Right renal pelvis (tissue), 4 donors: ENCODE data around the gene PLEKHO2. TPM values are rescaled to one million over a fixed set of nuclear protein-coding genes. Genes with fewer than 3 reads are reported as not detected.
"Not testable (repeated sequence)": the region's sequence is repeated elsewhere in the genome, so short reads cannot be mapped to it uniquely, and the experiment has no call there.

Source experiments
- DNase-seq, 4 donors: peaks; one replicate each; pipeline ENCODE4 v3.0.0-alpha.2; 2013; ENCODE audit warnings: low read depth in 4 of 4, low spot score in 3 of 4, missing footprints in 1 of 4
- polyA plus RNA-seq, 4 donors: library from polyadenylated mRNA; unstranded; fragments of 120-200 nt; gene quantifications; one replicate each; pipeline ENCODE4 v1.2.1, GENCODE V29; 2013; ENCODE audit not compliant: insufficient read length in 4 of 4

The PLEKHO2 gene
- 10 to 100 TPM; 16.2 to 20.6 (median 18.7) TPM for polyA plus RNA-seq

DNA sequence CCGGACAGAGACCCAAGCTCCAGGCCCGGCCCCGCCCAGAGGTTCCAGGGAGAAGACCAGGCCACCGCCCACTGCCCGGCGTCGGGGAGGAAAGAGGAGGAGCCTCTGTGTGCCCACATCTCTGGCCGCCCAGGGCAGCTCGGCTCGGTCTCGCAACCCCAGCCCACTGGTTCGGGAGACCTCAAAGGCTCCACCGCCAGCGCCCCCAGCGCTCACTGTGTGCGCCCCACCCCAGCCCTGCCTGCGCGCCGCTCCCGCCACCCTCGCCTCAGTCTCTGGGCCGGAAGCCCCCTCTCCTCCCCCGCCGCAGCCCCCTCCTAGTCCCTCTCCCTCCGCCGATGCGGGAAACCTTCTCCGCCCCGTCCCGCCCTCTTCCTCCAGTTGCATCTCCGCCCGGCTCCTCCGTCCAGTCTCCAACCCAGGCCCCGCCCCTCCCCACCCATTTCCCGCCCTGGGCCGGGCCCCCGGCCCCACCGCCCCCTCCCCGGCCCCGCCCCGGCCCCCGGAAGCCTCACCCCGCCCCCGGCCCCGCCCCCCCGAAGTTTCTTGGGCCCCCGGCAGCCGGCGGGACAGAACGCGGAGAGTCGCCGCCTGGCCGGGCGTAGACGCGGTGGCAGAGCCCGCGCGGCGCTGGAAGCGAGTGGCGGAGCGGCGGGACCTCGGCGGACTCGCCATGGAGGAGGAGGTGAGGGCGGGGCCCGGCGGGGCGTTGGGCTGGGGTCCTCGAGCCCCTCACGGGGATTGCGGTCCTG, at the start of gene PLEKHO2:
Gene PLEKHO2 (plus strand): TSS at position 572 of the 752 bp plus-strand sequence. CDS start 102 bp downstream, at position 674.
- peak; percentile 88 to 92 (median 90) for DNase-seq

DNA sequence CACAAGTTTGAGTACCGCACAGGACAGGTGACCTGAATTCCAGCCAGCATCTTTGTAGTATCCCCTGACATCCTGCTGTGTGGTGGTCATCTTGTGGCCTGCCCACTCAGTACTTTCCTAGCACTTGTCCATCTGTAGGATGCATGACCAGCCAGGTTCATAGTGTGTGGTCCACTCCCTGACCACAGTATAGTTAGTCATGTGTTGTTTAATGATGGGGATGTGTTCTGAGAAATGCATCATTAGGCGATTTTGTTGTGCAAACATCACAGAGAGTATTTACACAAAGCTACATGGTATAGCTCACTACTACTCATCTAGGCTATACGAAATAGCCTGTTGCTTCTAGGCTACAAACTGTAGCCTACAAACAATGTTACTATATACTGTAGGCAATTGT, 49.4 kb upstream of the PLEKHO2 start:
- DNase-seq: no peak

- not testable (repeated sequence) for DNase-seq
Measured at GRCh38 chr15:64795299-64795698, 46.4 kb upstream of the PLEKHO2 start.

DNA sequence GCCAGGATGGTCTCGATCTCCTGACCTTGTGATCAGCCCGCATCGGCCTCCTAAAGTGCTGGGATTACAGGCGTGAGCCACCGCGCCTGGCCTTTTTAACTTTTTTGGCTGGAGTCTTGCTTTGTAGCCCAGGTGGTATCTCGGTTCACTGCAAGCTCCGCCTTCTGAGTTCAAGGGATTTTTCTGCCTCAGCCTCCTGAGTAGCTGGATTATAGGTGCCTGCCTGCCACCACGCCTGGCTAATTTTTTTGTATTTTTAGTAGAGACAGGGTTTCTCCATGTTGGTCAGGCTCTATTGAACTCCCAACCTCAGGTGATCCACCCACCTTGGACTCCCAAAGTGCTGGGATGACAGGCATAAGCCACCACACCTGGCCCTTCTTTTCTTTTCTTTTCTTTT, 45.8 kb upstream of the PLEKHO2 start:
- not testable (repeated sequence) for DNase-seq

GRCh38 chr15:64798905-64799304, 42.8 kb upstream of the PLEKHO2 start:
- not testable (repeated sequence) for DNase-seq

DNA sequence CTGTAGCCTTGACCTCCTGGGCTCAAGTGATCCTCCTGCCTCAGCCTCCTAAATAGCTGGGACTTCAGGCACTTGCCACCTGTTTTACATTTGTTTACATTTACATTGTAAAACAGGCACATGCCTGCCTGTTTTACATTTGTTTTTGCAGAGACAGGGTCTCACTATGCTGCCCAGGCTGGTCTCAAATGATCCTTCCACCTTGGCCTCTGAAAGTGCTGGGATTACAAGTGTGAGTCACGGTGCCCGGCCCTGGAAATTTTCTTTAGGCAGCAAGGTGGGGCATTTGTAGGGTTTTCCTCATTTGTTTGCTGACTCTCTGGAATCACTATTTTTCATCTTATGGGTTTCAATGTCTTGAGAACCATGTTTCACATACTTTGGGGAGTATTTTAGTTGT, 41.2 kb upstream of the PLEKHO2 start:
- no peak for DNase-seq

- no peak for DNase-seq
Measured at GRCh38 chr15:64803526-64803925, 38.2 kb upstream of the PLEKHO2 start.

- no peak for DNase-seq
Measured at GRCh38 chr15:64804619-64805018, 37.1 kb upstream of the PLEKHO2 start.

DNA sequence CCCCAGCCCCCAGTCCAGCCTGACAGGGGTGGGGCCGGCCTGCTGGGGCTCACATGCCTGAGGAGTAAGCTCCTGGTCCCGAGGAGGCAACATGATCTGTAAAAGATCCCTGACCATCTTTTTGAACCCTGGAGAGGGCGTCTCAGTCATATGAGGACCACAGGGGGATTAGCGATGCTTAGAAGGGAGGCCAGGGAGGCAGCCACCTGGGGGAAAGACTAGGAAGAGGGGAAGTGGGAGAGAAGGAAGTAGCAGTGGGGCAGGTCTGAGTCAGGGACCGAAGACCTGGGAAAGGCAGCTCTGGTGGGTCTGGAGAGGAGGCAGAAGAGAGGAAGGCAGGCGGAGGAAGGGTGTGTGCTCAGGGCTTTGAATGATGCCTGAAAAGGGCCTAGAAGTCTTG, 35.2 kb upstream of the PLEKHO2 start:
- no peak for DNase-seq

DNA sequence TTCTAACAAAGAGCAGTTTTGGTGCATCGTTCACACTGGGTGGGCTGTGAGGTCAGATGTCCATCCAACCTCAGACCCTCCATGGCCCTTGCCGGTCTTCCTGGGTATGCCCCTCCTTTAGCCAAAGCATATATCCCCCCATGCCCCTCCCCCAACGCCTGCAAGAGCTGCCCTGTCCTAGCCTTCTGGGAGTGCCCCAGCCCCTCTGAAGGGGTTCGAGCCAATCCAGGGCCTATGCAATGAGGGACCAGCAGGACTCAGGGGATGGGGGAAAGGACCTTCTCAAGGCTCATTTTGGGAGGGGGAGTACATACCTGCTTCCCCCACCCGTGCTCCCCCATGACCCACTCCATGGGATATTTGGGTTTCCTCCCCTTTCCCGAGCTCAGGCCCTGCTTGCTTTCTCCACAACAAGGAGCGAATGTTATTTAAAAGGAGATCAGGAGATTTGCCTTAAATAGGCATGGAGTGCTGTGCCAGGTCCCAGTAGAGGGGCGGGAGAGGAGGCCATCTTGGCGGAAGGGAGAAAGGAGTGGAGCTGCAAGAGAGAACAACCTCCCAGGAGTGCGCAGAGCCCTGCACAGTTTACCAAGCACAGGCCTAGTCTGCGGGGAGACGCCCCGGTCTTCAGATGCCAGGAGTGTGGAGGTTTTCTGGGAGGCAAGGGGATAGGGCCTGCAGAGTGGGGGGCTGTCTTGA, 34.5 kb upstream of the PLEKHO2 start:
- no peak for DNase-seq

DNA sequence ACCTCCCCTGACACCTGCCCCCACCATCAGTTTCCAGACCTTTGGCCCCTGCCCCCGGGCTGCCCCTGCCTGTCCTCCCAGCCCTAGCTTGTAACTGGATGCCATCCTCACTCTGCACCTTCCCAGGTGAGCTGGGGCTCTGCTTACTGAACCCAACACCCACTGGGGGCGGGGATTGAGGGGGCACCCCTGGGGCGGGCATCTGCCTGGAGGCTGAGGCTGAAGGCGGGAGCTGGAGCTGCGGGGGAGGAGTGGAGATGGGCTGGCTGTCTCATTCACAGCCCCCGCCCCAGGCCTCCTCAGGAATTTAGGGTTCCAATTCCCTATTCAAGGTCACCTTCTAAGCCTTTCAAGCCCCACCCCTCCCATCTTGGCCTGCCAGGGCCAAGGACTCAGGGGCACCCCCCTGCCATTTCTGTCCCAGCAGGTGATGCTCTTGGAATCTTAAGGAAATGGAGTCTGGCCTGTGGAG, 33.9 kb upstream of the PLEKHO2 start:
- no peak for DNase-seq

DNA sequence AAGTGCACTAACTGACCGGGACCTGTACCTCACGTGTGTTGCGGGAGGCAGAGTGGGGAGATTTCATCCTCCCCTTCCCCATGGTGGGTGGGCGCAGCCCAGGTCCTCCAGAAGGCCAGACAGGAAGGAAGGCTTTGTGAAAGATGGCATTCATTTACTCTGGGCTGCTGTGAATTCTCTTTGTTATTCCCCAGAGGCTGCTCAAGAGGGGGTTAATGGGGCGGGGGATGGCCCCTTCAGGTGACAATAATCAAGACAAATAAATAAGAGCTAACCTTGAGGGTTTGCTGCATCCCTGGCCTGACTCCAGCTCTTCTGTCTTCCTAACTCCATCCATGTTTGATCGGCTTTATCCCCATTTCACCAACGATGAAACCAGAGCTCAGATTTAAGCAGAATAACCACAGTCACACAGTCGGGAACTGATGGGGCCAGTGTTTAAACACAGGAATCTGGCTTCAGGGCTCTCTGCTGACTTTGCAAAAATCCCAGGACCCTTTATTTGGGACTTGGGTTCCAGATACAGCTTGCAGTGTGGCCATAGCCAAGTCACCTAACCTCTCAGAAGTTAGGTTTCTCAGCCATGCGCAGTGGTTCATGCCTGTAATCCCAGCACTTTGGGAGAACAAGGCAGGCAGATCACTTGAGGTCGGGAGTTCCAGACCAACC, 32.8 kb upstream of the PLEKHO2 start:
- no peak for DNase-seq

DNA sequence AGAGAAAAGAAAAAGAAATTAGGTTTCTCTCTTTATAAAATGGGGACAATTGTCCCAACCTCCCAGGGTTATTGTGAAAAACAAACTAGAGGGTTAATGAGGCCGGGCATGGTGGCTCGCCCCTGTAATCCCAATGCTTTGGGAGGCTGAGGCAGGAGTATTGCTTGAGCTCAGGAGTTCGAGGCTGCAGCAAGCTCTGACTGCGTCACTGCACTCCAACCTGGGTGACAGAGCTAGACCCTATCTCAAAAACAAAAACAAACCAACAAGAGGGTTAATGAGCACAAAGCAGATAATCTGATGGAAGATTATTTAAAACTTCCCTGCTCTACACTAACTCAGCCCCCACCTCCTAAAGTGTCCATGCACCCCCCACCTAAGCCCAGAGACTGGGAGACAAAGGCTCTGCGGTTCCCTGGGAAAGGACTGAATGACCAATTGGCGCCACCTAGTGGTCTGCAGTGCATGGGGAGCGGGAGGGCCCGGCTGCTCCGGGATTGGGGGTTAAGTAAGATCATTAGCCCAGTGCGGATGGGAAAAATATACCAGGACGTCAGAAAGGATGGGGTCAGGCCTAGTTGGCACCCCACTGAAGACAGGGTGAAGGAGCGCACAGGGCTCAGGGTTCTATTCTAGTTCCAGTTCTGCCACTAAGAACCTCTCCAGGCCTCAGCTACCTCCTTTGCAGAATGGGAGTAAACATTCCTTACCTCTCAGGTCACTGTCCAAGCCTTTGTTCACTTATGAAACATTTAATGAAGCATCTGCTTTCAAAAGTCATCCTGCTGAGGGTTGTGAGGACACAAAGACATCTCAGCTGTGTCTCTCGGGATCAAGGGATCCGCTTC, 31.8 kb upstream of the PLEKHO2 start:
- peak in 3 of 4 donors; percentile 56 to 65 (median 60) for DNase-seq

DNA sequence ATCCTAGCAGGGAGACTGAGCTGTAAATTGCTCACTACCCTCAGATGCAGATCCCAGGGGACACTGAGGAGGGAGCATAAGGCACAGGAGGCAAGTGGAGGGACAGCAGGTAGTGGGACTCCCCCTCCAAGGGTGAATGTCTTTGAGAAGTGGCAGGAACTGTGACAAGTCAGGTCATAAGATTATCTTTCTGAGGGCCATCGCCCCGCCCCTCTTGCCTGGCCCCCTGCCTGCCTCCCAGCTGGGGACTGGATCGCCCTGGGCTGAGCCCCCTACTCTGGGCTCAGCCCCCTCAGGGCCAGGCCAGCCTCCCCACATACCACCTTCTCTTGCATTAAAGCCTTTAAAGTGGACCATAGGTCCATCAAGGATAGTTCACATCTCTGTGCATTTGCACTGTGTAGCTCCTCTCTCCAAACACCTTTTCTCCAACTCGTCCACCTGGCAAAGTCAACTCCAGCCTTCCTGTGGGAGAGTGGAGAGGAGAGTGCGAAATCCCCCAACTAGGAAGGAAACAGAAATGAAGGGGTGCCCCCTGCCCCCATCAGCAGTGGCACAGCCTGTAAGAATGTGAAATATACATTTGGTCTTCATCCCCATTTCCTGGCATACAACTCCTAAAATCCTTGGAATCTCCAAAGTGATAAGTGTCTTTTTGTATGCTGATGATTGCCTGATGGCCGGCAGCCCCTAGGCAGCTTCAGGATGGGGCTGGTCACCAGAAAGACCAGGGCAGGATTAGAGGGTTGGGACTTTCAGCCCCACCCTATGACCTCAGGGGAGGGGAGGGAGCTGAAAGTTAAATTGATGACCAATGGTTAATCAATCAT, 31.0 kb upstream of the PLEKHO2 start:
- DNase-seq: no peak

DNA sequence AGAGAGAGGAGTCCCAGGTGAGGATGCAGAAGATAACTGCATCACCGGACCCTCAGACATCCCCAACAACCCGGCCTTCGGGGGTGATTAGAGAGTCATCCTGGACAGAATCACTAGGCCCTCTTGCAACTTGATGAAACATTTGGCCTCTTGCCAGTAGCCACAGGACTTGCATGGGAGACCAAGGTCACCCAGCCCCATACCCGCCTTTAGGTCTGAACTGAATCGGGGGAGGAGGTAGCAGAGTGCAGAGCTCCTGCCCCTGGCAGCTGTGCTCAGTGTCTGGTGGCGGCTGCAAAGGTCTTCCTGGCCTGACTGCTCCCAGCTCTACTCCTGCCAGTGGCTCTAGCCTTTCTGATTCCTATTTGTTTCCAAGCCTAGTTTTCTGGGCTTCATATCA, 28.6 kb upstream of the PLEKHO2 start:
- DNase-seq: no peak

GRCh38 chr15:64814283-64814682, 27.4 kb upstream of the PLEKHO2 start:
- not testable (repeated sequence) for DNase-seq

GRCh38 chr15:64814965-64815364, 26.8 kb upstream of the PLEKHO2 start:
- DNase-seq: not testable (repeated sequence)

DNA sequence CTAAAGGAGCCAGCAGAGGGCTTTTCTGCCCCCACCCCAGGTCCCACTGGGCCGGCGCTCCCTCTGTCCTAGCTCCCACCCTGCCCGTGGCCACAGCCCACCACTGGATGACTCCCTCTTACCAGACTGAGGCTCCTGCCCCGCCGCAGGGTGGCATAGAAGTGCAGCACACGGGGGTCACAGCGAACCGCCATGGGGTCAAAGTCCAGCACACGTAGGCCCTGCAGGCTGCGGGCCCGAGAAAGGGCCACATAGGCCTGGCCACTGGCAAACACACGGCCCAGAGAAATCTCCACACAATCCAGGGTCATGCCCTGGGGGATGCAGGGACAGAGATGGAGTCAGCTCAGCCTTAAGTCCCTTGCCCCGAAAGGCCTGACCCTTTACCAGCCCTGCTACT, 25.3 kb upstream of the PLEKHO2 start:
- DNase-seq: no peak

DNA sequence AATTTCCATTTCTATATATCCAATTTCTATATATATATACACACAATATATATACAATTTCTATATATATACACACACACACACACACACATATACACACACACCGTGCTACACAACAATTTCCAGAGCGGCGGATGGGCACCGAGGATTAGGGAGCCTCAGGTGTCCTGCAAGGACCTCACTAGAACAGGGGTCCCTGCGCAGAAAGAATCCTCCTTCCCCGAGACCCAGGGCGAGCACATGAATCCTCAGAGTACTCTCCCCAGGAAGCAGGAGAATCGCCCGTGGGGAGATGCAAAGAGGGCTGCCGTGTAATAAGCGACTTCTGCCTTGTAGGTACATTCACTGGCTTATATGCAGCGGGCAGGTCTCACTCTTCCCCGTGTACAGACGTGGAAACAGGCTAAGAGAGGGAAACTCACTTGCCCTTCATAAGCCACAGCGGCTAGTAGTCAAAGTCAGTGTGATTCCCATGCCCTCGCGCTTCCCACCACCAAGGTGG, 16.7 kb upstream of the PLEKHO2 start:
- DNase-seq: no peak
